Loucy (cell line): Measurements from ENCODE around the gene SULT1C4.

ENCODE experiments used
- CTCF ChIP-seq: fragments of 200-600 bp; sonication (generic); conservative IDR thresholded peaks from 2 replicates; pipeline ENCODE4 v1.5.1; 2014; ENCODE audit warnings: mild to moderate bottlenecking, antibody characterized with exemption, low read length
- EZH2phosphoT487 ChIP-seq: fragments of 200-600 bp; IDR thresholded peaks from 2 replicates; pipeline ENCODE4 v1.6.1; 2018; ENCODE audit warnings: antibody characterized with exemption, mild to moderate bottlenecking, moderate library complexity, borderline replicate concordance

DNA sequence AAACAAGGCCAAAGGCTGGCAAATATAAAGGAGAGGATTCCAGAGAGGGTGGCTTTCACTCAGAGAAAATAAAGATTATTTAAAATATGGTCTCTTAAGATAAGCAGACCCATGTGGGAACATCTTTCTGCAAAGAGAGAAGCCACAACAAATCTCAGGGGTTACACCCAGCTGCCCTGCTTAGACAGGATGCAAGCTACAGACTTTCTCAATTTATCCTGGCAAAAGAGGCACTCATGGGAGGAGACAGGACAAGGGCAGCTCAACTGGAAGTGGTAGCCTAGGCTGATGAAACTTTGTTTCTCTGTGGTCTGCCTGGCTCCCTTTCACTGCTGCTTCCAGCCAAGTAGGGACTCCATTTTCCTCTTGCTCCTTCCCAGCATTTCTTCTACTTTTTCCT lies 25.9 kb upstream of the SULT1C4 start:
- no peak for TF ChIP-seq CTCF
- TF ChIP-seq EZH2phosphoT487: no peak
